GM12874 (cell line): ENCODE data around the gene REL.

Experiments used
- CTCF ChIP-seq: IDR thresholded peaks from 2 replicates; pipeline ENCODE4 v1.5.1; 2011; ENCODE audit warnings: low read depth, mild to moderate bottlenecking, control low read depth, low read length, moderate library complexity; ENCODE audit not compliant: insufficient read depth

REL gene

GRCh38 chr2:60960706-60961105, 79.3 kb downstream of the REL start:
- TF ChIP-seq CTCF, result no peak

- no peak for TF ChIP-seq CTCF
Measured at GRCh38 chr2:60961457-60961856, 80.1 kb downstream of the REL start.

- no peak for TF ChIP-seq CTCF
Measured at GRCh38 chr2:60962528-60962927, 81.2 kb downstream of the REL start.

- no peak for TF ChIP-seq CTCF
Measured at GRCh38 chr2:60963190-60963589, 81.8 kb downstream of the REL start.

- TF ChIP-seq CTCF, result no peak
Measured at GRCh38 chr2:60964651-60965498, 83.5 kb downstream of the REL start.

- TF ChIP-seq CTCF, result no peak
Measured at GRCh38 chr2:60965499-60965785, 84.1 kb downstream of the REL start.

- no peak for TF ChIP-seq CTCF
Measured at GRCh38 chr2:60966507-60967405, 85.4 kb downstream of the REL start.
